HG03135 (cell line): ENCODE results near the gene ATF6B.

Source experiments
- ATAC-seq: cut with Tn5 transposase; IDR thresholded peaks from one replicate; pipeline ENCODE4 v1.9.1; 2021; ENCODE audit warnings: mild to moderate bottlenecking, moderate library complexity; ENCODE audit not compliant: unreplicated experiment

Gene ATF6B

GRCh38 chr6:32127717-32128592 lies at the start of gene ATF6B:
Gene ATF6B (minus strand): TSS chr6:32128246. CDS start chr6:32128207, 39 bp downstream.
- ATAC-seq: peak; percentile 86

GRCh38 chr6:32177183-32177787 lies 49.2 kb upstream of the ATF6B start:
- ATAC-seq: no peak

GRCh38 chr6:32176476-32177182 lies 48.6 kb upstream of the ATF6B start:
- ATAC-seq: no peak

- peak; percentile 39 for ATAC-seq
Observed at GRCh38 chr6:32175711-32176475, 47.8 kb upstream of the ATF6B start, which contains the start of gene AGPAT1. Gene AGPAT1 (minus strand): TSS chr6:32176084. CDS start chr6:32171496, 4,588 bp downstream.

GRCh38 chr6:32175322-32175710 lies 47.3 kb upstream of the ATF6B start:
- no peak for ATAC-seq

GRCh38 chr6:32174416-32174815 lies 46.4 kb upstream of the ATF6B start:
- ATAC-seq: no peak

GRCh38 chr6:32173051-32173727 lies 45.1 kb upstream of the ATF6B start:
- ATAC-seq: no peak

- ATAC-seq: no peak
Observed at GRCh38 chr6:32171234-32171633, 43.2 kb upstream of the ATF6B start.

GRCh38 chr6:32170294-32170693 lies 42.2 kb upstream of the ATF6B start:
- no peak for ATAC-seq

- no peak for ATAC-seq
Observed at GRCh38 chr6:32168807-32169591, 41.0 kb upstream of the ATF6B start.

GRCh38 chr6:32168350-32168749 lies 40.3 kb upstream of the ATF6B start:
- no peak for ATAC-seq

GRCh38 chr6:32167761-32168262 lies 39.8 kb upstream of the ATF6B start:
- no peak for ATAC-seq

GRCh38 chr6:32167154-32167760 lies 39.2 kb upstream of the ATF6B start:
- no peak for ATAC-seq

- ATAC-seq: no peak
Observed at GRCh38 chr6:32166411-32167061, 38.5 kb upstream of the ATF6B start.

GRCh38 chr6:32164295-32164694 lies 36.2 kb upstream of the ATF6B start, which contains the start of gene EGFL8:
Gene EGFL8 (plus strand): TSS chr6:32164595. CDS start chr6:32166166, 1,571 bp downstream.
- ATAC-seq: no peak

- no peak for ATAC-seq
Observed at GRCh38 chr6:32163559-32164258, 35.7 kb upstream of the ATF6B start.

GRCh38 chr6:32158052-32158451 lies 30.0 kb upstream of the ATF6B start:
- no peak for ATAC-seq

- ATAC-seq: no peak
Observed at GRCh38 chr6:32156891-32157290, 28.8 kb upstream of the ATF6B start.
